Activated naive CD8-positive, alpha-beta T cell treated with anti-CD3 and anti-CD28 coated beads, Interleukin-2, amount 10 ng/mL, durations not matched to agents 7 days and 5 days (primary cell): ENCODE measurements around the gene NGDN. TPM values are rescaled to one million over a fixed set of nuclear protein-coding genes. Genes with fewer than 3 reads are reported as not detected.
A peak's percentile ranks its signal among the peaks of the same experiment; 100 is the strongest.
"Not testable (repeated sequence)": the region's sequence is repeated elsewhere in the genome, so short reads cannot be mapped to it uniquely, and the experiment has no call there.

Experiments
- ATAC-seq: fragments of 150-1000 bp; cut with Tn5 transposase; one replicate; pipeline ENCODE4 v1.10.0; 2021; ENCODE audit warnings: low read depth, moderate library complexity
- POLR2A ChIA-PET: fragments of 350-600 bp; sonication (Branson Sonifier 250); formaldehyde crosslinking; loops from one replicate; lab custom pipeline; 2021; ENCODE audit warnings: antibody characterized with exemption; lab: Charles Lee
- DNase-seq: peaks from one replicate; pipeline ENCODE4 v3.0.0; 2021
- H3K27ac Mint-ChIP-seq: one replicate; pipeline ENCODE4 v1.8.0; 2022; ENCODE audit warnings: mild to moderate bottlenecking, mixed read lengths
- H3K27me3 Mint-ChIP-seq: one replicate; pipeline ENCODE4 v1.8.0; 2022; ENCODE audit warnings: mild to moderate bottlenecking, moderate library complexity, mixed read lengths
- H3K36me3 Mint-ChIP-seq: one replicate; pipeline ENCODE4 v1.8.0; 2021; ENCODE audit warnings: mild to moderate bottlenecking, mixed read lengths
- H3K4me1 Mint-ChIP-seq: one replicate; pipeline ENCODE4 v1.8.0; 2021; ENCODE audit warnings: mixed read lengths
- H3K4me3 Mint-ChIP-seq: one replicate; pipeline ENCODE4 v1.8.0; 2022; ENCODE audit warnings: mild to moderate bottlenecking, moderate library complexity, mixed read lengths
- H3K9me3 Mint-ChIP-seq: one replicate; pipeline ENCODE4 v1.8.0; 2021; ENCODE audit warnings: mixed read lengths
- total RNA-seq, 2 experiments: library from RNA; stranded (reverse); gene quantifications; one replicate each; pipeline ENCODE4 v1.2.3, GENCODE V29; 2021

Gene NGDN
- total RNA-seq, 2 experiments from 2014 or later = 48.0 to 50.8 TPM

DNA sequence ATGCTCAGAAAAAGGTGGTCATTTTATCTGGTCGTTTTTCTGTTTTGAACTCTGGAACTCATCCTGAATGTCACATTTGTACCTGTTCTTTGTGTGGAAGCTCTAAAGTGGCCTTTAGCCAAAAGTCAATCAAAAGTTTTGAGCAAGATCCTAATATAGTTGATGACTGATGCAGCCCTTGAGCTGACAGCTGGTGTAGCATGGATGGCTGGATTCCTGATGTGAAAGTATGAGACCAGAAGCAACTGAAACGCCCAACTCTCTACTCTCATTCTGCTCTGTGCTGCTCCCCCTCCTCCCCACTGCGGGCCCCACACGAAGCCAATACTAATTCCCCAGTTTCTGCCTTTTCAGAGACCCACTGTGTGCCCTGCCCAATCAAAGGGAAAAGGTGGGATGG, 23.7 kb upstream of the NGDN start:
- H3K27ac Mint-ChIP-seq = no peak overlapping the region
- H3K4me1 Mint-ChIP-seq = peaks cover 13% of the 10 kb centered on the region
- H3K36me3 Mint-ChIP-seq = peaks cover 2% of the 10 kb centered on the region
- DNase-seq = no peak
- no peak overlapping the region for H3K4me3 Mint-ChIP-seq
- no peaks in the 10 kb centered on the region for H3K9me3 Mint-ChIP-seq
- POLR2A ChIA-PET = no interaction called here
- peaks cover 7% of the 10 kb centered on the region for H3K27me3 Mint-ChIP-seq
- no peak for ATAC-seq

DNA sequence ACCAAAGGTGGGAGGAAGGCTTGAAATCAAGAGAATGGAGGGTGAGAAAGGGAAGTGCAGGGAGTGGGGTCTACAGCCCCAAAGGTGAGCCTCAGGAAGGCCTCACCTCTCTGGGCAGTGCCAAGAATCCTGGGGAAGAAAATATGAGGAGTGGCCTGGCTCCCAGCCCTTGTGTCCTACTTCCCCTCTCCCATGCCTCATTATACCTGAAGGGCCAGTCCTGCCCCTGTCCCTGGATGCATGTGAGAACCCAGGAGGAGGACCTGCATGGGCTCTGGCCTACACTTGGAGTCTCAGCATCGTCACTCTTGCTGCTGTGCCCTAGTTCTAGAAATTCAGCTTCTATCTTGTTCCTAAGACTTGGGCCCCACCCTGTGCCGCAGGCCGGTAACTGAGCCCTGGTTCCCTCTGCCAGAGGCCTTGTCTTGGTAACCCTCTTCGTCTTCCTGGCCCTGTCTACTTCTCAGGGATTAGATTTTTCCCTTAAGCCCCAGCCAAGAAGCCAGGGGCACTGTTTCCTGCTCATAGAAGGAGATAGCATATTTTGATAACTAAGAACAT, 23.1 kb upstream of the NGDN start:
- ATAC-seq (no peak), DNase-seq (no peak)
- POLR2A ChIA-PET = interaction anchor here (0.9 kb wide), 1 partner anchor 125 kb away, joined by 3 read pairs; the partner anchor contains the start of gene PABPN1
- Mint-ChIP-seq H3K9me3 (no peaks in the 10 kb centered on the region), H3K27ac (no peak overlapping the region), H3K4me1 (peaks cover 11% of the 10 kb centered on the region), H3K4me3 (no peak overlapping the region), H3K36me3 (peaks cover 2% of the 10 kb centered on the region), H3K27me3 (peaks cover 10% of the 10 kb centered on the region)

DNA sequence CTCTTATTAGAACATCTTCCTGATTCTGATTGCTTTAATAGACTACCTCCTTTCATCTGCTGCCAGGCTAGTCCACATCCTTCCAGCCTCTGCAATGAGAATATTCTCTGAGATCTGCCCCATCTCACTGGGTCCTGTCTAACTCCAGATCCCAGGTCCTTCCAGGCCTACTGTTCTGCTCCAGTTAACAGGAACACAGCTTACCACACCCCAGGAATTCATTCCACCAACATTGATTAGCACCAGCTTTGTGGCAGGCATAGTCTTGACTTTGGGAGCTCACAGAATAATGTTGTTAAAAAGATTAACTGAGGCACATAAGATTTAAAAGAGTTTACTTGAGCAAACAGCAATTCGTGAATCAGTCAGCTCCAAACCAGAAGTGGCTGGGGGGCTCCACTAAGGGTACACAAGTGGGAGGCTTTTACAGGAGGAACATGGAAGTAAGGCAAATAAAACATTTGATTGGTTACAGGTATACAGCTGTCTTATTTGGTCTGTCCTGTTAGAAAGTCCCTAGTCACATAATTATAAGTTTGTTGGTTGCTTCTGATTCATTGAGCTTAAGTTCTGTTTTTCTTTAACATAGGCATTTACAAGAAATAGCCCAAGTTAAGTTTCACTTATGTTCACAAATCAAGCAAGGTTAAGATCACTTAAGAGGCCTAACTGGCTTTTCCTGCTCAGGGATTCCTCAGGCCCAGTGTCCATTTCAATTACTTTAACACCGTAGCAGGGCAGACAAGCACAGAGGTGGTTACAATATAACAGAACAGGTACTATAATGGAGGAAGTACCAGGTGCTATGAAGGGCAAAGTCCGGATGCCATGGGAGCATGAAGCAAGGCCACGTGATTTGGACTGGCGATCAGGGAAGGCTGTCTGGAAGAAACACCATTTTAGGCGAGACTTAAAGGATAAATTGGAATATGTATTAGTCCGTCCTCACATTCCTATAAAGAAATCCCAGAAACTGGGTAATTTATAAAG, 21.8 kb upstream of the NGDN start:
- DNase-seq (no peak), ATAC-seq (peak; percentile 50)
- H3K27ac Mint-ChIP-seq = peak overlapping the region; percentile 61
- POLR2A ChIA-PET = no interaction called here
- no peak overlapping the region for H3K4me3 Mint-ChIP-seq
- peaks cover 19% of the 10 kb centered on the region for H3K27me3 Mint-ChIP-seq
- peaks cover 2% of the 10 kb centered on the region for H3K36me3 Mint-ChIP-seq
- peaks cover 11% of the 10 kb centered on the region for H3K4me1 Mint-ChIP-seq
- H3K9me3 Mint-ChIP-seq = no peaks in the 10 kb centered on the region

DNA sequence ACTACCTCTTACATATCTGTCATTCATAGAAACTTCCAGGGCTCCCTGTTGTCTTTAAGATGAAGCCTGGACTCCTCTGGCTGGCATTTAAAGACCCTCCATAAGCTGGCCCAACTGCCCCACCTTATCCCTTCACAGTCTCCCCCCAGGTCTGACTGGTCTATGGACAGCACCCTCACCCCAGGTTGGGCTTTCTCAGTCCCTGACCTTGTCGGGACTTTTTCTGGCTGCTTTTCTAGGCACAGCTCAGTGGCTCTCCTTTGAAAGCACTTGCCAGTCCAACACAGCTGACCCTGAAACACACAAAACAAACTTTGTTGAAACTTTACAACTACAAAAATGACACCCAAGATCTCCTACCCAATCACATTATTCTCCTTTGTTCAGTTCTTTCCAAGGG, 20.2 kb upstream of the NGDN start:
- Mint-ChIP-seq H3K4me3 (no peak overlapping the region), H3K9me3 (no peaks in the 10 kb centered on the region), H3K27ac (no peak overlapping the region), H3K4me1 (peaks cover 11% of the 10 kb centered on the region), H3K36me3 (peaks cover 2% of the 10 kb centered on the region), H3K27me3 (peaks cover 23% of the 10 kb centered on the region)
- ATAC-seq (no peak), DNase-seq (no peak)
- POLR2A ChIA-PET = no interaction called here

DNA sequence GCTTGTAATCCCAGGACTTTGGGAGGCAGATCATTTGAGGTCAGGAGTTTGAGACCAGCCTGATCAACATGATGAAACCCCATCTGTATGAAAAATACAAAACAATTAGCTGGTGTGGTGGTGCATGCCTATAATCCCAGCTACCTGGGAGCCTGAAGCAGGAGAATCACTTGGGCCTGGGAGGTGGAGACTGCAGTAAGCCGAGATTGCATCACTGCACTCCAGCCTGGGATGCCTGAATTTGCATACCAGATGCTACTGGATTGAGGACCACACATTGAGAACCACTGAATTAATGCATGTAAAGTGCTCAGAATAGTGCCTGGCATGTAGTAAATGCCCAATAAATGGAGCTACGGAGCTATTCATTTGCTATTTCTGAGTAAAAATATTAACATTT, 19.1 kb upstream of the NGDN start:
- Mint-ChIP-seq H3K9me3 (no peaks in the 10 kb centered on the region), H3K27me3 (peaks cover 27% of the 10 kb centered on the region), H3K27ac (no peak overlapping the region), H3K4me3 (no peak overlapping the region), H3K36me3 (peaks cover 2% of the 10 kb centered on the region), H3K4me1 (peaks cover 11% of the 10 kb centered on the region)
- POLR2A ChIA-PET = no interaction called here
- no peak for DNase-seq
- no peak for ATAC-seq

DNA sequence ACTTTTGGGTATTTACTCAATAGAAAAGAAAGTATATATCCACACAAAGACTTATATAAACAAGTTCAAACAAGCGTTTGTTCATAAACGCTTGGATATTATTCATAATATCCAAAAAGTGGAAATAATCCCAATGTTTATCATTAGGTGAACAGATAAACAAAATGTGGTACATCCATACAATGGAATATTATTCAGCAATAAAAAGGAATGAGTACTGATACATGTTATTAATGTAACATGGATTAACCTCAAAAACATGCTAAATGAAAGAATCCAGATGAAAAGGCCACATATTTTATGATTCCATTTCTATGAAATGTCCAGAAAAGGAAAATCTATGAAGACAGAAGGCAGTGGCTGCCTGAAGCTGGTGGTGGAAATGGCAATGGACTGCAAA, 17.3 kb upstream of the NGDN start:
- DNase-seq = no peak
- H3K36me3 Mint-ChIP-seq = peaks cover 2% of the 10 kb centered on the region
- peaks cover 8% of the 10 kb centered on the region for H3K4me1 Mint-ChIP-seq
- no peak for ATAC-seq
- H3K27ac Mint-ChIP-seq = no peak overlapping the region
- no peak overlapping the region for H3K4me3 Mint-ChIP-seq
- H3K9me3 Mint-ChIP-seq = no peaks in the 10 kb centered on the region
- peaks cover 32% of the 10 kb centered on the region for H3K27me3 Mint-ChIP-seq
- POLR2A ChIA-PET = no interaction called here

DNA sequence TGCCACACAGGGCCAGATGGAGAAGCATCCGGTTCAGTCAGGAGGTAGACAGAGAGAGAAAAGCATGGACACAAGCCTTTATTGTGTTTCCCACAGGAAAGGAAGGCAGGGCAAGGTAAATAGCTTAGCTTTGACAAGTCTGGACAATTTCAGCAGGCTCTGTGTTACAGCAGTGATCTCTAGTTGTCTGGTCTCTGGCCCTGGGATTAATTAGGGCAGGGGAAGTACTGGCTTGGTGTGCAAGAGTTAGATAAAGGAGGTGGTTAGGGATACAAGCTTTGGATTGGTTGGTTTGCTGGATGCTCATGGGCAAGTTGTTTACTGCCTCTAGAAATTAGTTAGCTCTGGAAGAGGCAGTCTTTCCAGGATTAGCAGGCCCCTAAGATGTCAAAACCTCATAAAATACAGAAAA, 15.1 kb upstream of the NGDN start:
- Mint-ChIP-seq H3K27ac (no peak overlapping the region), H3K4me3 (no peak overlapping the region), H3K9me3 (no peaks in the 10 kb centered on the region), H3K36me3 (no peaks in the 10 kb centered on the region), H3K27me3 (peaks cover 43% of the 10 kb centered on the region), H3K4me1 (no peaks in the 10 kb centered on the region)
- DNase-seq (no peak), ATAC-seq (no peak)
- POLR2A ChIA-PET = no interaction called here

DNA sequence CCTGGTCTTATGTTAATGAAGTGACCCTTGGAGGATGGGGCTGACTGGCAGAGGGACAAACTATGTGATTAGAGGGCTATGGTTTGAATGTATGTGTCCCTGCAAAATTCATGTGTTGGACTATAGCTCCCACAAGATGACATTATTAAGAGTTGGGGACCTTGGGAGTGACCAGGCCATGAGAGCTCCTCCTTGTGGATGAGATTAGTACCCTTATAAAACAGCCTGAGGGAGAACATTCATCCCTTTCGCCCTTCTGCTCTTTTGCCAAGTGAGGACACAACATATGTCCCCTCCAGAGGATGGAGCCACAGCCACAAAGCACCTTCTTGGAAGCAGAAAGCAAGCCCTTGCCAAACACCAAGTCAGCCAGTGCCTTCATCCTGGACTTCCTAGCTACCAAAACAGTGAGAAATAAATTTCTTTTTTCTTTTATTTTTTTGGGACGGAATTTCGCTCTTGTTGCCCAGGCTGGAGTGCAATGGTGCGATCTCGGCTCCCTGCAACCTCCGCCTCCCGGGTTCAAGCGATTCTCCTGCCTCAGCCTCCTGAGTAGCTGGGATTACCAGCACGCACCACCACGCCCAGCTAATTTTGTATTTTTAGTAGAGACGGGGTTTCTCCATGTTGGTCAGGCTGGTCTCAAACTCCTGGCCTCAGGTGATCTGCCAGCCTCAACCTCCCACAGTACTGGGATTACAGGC, 12.5 kb upstream of the NGDN start:
- H3K9me3 Mint-ChIP-seq, H3K27ac Mint-ChIP-seq, ATAC-seq, DNase-seq, H3K4me3 Mint-ChIP-seq, POLR2A ChIA-PET, H3K4me1 Mint-ChIP-seq, H3K36me3 Mint-ChIP-seq: not testable (repeated sequence)
- H3K27me3 Mint-ChIP-seq = peaks cover 43% of the 10 kb centered on the region

DNA sequence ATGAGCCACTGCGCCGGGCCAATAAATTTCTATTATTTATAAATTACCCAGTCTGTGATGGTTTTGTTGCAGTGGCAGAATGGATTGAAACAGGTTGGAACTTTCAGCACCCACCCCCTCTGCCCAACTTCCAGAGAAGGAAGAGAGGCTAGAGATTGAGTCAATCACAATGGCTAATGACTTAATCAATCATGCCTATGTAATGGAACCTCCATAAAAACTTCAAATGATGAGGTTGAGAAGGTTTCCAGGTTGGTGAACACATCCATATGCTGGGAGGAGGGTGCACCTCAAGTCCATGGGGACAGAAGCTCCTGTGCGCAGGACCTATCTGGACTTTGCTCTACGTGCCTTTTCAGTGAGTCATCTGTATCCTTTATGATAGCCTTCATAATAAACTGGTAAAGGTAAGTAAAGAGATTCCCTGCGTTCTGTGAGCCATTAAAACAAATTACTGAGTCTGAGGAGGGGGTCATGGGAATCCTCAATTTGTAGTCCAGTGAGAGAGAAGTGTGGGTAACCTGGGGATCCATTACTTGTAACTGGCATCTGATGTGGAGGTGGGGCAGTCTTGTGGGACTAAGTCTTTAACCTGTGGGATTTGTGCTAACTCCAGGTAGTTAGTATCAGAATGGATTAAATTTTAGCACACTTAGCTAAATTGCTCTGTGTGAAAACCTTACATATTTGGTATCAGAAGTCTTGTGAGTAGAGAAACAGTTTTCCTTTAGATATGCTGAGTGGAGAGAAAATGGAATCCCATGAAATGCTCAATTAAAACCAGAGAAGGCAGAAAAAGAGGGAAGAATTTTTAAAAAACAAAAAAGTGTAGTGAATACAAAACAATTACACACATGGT, 11.7 kb upstream of the NGDN start:
- Mint-ChIP-seq H3K9me3 (no peaks in the 10 kb centered on the region), H3K4me1 (no peaks in the 10 kb centered on the region), H3K4me3 (no peak overlapping the region), H3K27ac (no peak overlapping the region), H3K36me3 (no peaks in the 10 kb centered on the region), H3K27me3 (peaks cover 40% of the 10 kb centered on the region)
- POLR2A ChIA-PET = no interaction called here
- DNase-seq (no peak), ATAC-seq (no peak)

DNA sequence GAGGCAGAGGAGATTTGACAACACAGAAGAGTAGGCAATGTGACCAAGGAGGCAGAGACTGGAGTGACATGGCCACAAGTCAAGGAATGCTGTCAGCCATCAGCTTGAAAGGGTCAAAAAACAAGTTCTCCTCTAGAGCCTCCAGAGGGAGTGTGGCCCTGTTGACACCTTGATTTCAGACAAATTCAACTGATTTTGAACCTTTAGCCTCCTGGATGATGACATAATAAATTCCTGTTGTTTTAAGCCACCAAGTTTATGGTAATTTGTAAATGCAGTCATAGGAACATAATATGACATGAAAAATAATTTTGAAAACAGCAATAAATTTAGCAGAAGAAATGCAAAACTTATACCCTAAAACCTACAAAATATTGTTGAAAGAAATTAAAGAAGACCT, 8.5 kb upstream of the NGDN start:
- Mint-ChIP-seq H3K4me1 (no peaks in the 10 kb centered on the region), H3K36me3 (no peaks in the 10 kb centered on the region), H3K27ac (no peak overlapping the region), H3K9me3 (no peaks in the 10 kb centered on the region), H3K27me3 (peaks cover 21% of the 10 kb centered on the region), H3K4me3 (no peak overlapping the region)
- ATAC-seq (no peak), DNase-seq (no peak)
- POLR2A ChIA-PET = no interaction called here

DNA sequence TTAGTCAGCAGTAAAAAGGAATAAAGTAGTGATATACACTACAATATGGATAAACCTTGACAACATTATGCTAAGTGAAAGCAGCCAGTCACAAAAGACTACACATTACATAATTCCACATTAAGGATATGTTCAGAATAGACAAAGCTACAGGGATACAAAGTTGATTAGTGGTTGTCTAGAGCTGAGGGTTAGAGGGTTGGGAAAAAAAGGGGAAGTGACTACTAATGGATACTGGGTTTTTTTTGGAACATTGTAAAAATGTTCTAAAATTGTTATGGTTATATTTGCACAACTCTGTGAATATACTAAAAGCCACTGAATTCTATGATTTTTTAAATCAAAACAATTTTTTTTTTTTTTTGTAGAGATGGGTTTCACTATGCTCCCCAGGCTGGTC, 4.8 kb upstream of the NGDN start:
- Mint-ChIP-seq H3K27ac (no peak overlapping the region), H3K36me3 (no peaks in the 10 kb centered on the region), H3K4me1 (no peaks in the 10 kb centered on the region), H3K27me3 (peaks cover 6% of the 10 kb centered on the region), H3K4me3 (no peak overlapping the region), H3K9me3 (no peaks in the 10 kb centered on the region)
- ATAC-seq = no peak
- no peak for DNase-seq
- POLR2A ChIA-PET = no interaction called here

DNA sequence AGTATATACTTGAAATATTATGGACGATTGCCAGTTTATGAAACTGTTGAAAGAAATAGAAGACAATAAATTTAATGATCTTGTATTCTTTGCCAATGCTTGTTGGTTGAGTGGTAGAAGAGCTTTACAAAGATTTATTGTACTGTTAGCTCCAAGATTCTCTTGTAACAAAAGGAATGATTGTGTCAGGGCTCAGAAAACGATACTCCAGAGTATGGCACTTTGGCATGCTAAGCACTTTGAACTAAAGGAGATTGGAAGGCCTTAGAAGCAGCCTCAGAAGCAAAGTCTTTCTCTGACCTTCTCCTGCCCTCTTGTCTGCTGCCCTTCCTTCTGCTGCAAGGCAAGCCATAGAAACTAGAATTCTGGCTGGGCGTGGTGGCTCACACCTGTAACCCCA, 4.2 kb upstream of the NGDN start:
- H3K9me3 Mint-ChIP-seq = no peaks in the 10 kb centered on the region
- POLR2A ChIA-PET = no interaction called here
- H3K27ac Mint-ChIP-seq = no peak overlapping the region
- ATAC-seq = no peak
- H3K4me1 Mint-ChIP-seq = no peaks in the 10 kb centered on the region
- no peaks in the 10 kb centered on the region for H3K36me3 Mint-ChIP-seq
- H3K27me3 Mint-ChIP-seq = peaks cover 2% of the 10 kb centered on the region
- no peak for DNase-seq
- no peak overlapping the region for H3K4me3 Mint-ChIP-seq

DNA sequence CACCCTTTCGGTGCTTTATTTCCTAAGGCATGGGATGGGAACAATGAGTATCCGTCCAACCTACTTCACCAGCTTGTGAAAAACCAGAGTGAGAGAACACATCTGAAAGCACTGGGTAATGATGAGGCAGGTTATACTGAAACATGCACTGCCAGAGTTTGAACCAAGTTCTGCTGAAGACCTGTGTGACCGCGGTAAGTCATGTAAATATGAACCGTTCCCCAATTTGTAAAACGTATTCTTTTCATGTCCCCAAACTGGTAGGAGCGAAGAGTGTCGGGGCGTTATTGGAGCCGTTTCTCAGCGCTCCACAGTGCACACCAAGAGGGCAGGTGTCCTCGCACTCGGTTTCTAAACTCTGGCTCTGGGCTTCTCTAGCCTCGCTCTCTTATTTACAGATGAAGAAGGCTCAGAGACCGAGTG, 788 bp upstream of the NGDN start:
- POLR2A ChIA-PET = interaction anchor here (1.2 kb wide), 1 partner anchor 148 kb away, joined by 5 read pairs; the partner anchor contains the start of gene PABPN1
- ATAC-seq (peak; percentile 1), DNase-seq (no peak)
- Mint-ChIP-seq H3K9me3 (no peaks in the 10 kb centered on the region), H3K27ac (no peak overlapping the region), H3K4me3 (no peak overlapping the region), H3K4me1 (peaks cover 7% of the 10 kb centered on the region), H3K27me3 (no peaks in the 10 kb centered on the region), H3K36me3 (peaks cover 9% of the 10 kb centered on the region)
